ENCODE measurements around the gene VRK3. TPM values are rescaled to one million over a fixed set of nuclear protein-coding genes. Genes with fewer than 3 reads are reported as not detected.
"Not testable (repeated sequence)": the region's sequence is repeated elsewhere in the genome, so short reads cannot be mapped to it uniquely, and the experiment has no call there.

Gene VRK3
- total RNA-seq, 1 donor from 2014 or later, result 25.5 TPM

DNA sequence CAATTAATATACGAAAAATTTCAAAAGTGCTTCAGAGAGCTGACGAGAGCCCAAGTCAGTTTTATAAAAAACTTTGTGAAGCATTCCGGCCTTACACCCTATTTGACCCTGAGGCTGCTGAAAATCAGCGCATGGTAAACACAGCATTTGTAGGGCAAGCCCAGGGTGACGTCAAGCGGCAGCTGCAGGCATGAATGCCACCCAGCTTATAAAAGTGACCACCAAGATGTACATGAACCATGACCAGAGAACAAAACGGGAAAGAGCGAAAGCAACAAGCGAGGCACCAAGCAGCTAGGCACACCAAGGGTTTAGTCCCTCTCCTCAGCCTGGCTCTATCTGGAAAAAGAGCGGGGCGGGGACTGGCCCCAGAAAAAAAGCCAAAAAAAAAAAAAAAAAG is 70.2 kb downstream of the VRK3 start:
- peak; percentile 25 for DNase-seq

DNA sequence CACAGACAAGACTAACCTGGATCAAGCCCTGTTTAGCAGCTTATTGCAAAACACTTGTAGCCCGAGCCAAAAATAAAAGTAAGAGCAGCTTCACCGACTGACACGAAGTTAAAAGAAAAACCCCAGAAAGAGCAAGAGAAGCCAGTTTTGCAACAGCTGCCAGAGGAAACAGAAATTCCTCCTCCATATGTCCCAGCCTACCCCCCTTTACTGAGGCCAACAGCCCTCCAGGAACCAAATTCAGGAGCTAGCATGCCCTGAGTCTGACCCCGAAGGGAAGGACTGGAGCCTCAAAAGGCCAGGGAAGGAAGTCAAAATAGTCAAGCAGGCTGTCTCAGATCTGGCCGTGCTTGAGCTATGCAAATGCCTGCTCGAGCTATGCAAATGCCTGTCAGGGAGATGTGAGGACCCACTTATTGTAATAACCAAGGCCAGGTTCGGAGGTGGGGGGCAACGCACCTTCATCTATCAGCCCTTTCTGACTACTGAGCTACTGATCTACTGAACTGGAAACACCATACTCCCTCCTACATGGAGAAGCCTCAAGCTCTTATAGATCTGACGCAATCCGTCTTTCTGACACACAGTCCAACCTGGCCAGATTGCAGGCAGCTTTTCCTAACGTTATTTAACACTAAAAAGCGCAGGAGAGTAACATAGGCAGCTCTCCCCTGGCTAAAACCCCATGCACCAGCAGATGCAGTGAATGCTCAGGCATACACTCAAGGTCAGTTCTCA is 70.9 kb downstream of the VRK3 start:
- no peak for DNase-seq

DNA sequence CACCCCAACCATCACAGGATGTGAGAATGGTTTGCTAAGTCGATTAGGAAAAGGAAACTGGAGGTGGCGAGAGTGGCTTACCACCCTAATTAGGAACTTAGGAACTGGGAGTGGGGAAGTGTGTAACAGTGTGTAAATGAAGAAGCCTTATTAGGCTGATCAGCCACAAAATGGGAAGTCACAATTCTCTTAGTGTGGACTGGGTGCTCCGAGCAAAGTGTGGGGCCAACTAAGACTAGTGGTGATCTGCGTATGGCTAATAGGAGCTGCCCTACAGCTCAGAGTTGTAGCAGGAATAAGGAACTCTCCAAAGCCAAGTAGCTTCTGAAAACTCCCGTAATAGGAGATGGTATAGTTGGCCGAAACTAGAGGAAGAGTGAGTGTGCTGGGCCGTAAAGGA is 71.8 kb downstream of the VRK3 start:
- no peak for DNase-seq

DNA sequence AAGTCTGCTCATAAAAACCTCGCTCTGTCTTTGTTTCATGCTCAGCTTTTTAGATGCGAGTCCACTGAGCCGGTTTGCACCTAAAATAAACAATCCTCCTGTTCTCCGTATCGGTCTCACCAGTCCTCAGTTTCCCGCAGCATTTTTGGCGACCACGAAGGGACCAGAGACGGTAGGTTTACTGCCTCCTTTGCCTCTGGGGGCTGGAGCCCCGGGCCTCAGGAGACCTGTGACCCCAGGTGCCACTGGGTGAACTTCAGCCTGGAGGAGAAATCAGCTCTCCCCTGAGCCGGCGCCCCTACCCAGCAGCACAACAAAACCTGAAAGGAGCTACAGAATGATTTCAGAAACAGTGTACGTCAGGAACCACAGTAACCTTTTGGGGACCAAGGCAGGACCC is 72.3 kb downstream of the VRK3 start:
- DNase-seq, result no peak

DNA sequence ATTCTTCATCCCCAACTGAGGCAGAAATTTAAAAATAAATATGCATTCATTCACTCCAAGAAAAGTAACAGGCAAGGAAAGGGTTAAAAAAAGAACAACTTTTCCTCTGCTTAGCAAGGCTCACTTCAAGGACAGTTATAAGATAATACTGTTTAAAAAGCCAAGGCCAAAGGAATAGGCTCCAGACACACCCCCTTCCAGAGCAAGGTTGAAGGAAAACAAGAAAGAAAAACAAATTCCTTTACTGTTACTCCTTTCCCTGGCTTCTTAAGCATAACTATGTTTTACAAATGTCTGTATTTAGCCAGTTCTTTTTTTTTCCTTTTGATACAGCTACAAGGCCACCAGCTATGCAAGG is 72.7 kb downstream of the VRK3 start:
- DNase-seq, result no peak

DNA sequence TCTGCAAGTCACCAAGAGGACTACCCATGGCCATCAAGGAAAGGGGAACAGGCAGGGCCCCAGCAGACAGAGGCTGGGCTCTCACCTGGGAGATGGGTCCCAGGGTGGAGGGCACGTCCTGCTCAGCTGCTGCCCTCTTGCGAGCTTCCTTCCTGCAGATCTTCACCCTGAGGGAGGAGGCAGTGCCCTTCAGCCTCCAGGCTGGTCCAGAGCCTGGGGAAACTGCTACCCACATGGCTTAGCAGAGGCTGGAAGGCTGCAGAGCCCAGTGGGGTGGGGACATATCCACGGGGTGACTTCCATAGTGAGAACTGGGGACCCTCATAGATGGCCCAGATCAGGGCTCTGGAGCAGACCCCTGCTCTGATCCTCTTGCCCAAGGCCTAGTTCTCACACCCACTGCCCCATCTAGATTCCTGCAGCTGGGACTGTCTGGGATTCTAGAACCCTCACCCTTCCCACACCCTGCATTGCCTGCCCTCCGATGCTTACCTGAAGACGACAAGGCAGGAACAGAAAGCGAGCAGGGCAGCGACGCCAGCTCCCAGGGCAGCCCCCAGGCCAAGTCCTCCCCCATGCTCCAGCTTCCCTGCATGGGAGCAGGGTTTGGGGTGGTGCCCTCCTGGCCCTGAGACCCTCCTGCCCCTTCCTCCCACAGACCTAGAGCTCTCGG is 73.2 kb downstream of the VRK3 start:
- no peak for DNase-seq

DNA sequence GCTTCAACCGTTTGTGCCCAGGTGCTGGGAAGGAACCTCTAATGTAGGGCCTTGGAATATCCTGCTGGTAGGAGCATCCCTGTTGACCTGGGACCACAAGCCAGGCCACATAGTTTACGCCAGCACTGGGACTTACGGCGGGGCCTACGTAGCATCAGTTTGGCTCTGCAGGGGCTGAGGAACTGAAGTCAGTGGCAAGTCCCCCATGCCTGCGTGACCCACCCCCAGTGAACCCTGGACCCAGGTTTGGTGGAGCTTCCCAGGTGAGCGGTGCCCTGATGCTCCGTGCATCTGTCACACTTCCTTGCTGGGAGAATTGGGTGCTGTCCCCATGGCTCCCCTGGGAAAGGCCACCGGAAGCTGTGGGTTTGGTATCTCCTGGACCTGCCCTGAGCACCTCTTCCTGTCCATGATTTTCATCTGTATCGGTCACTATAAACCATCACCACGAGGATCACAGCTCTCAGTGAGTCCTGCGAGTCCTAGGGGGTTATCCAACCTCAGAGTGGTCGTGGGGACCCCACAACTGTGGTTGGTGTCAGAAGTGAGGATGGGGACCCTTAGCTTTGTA is 74.1 kb downstream of the VRK3 start:
- DNase-seq, result no peak

DNA sequence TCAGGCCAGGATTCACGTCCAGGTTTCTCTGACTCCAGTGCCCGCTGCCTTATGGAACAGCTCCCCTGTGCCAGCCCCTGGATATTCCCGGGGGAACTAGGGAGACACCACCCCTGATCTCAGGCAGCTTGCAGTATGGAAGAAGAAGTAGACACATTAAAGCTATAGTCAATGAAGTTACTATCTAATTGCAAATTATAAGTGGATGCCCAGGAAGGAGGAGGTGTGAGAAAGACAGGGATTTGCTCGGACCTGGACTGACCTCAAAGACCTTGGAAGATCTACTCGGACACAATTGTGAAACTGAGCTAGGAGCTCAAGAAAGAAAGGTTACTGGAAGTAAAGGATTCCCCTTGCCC is 74.6 kb downstream of the VRK3 start:
- DNase-seq, result no peak

DNA sequence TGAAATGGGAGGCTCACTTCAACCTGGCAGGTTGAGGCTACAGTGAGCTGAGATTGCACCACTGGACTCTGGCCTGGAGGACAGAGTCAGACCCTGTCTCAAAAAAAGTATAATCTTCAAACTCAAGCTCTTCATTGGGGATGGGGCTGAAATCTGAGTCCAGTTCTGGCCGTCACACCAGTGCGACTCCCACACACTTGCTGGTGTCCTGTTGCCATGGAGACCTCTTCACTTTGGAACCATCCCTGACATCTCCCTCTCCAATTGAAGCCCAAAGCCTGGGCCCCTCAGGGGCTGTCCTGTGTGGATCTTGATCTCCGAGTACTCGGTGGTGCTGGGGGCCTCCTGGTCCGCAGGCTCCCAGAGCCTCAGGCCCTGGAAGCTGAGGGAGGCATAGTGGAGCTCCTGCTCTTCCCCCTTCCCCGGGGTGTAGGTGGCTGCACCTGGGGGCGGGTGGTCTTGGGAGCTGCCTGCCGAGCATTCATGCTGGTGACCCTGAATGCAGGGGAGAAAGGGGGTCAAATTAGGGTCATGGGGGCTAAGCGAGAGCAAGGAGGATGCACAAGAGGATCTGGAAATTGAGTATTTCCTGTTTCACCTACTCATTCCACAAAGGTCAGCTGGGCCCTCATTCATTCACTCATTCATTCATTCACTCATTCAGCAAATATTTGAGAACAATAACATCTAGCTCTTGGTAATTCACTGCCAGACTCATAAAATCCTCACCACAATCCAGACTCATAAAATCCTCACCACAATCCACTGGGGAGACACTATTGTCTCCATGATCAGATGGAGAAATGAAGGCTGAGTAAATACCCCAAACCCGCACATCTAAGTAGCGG is 75.2 kb downstream of the VRK3 start:
- no peak for DNase-seq

DNA sequence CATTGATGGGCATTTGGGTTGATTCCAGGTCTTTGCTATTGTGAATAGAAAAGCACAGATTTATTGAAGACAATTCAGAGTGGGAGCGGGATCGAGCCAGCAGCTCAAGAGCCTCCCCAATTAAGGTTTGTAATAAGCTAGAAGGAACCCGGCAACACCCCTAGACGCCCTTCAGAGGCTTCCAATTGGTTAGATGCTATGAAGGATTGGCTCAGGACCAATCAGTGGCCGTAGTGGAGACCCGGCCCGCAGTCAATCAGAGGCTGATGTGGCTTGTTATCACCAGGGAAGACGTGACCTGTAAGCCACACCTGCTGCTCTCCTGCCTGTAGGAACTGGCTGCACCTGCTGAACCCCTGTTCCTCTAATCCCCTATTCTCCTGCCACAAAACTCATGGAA is 78.8 kb downstream of the VRK3 start:
- no peak for DNase-seq

DNA sequence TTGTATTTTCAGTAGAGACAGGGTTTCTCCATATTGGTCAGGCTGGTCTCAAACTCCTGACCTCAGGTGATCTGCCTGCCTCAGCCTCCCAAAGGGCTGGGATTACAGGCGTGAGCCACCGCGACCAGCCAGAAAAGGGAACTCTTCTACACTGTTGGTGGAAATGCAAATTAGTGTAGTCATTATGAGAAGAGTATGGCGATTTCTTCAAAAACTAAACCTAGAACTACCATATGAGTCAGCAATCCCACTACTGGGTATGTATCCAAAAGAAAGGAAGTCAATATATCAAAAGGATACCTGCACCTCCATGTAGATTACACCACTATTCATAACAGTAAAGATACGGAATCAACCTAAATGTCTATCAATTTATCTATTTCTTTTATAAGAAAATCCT is 80.6 kb downstream of the VRK3 start:
- not testable (repeated sequence) for DNase-seq

DNA sequence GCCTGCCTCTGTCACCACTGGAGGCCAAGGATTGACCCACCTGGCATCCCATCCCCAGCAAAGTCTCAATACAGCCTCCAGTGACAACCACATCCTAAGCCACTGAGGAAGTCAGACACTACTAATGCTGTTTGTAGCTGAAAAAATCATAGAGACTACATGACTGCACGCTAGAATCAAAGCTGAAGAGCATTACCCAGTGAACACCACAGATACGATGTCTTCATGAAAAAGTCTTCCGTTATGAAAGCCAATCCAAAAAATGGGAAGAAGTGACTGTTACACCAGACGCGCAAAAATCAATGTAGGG is 84.7 kb downstream of the VRK3 start:
- no peak for DNase-seq

DNA sequence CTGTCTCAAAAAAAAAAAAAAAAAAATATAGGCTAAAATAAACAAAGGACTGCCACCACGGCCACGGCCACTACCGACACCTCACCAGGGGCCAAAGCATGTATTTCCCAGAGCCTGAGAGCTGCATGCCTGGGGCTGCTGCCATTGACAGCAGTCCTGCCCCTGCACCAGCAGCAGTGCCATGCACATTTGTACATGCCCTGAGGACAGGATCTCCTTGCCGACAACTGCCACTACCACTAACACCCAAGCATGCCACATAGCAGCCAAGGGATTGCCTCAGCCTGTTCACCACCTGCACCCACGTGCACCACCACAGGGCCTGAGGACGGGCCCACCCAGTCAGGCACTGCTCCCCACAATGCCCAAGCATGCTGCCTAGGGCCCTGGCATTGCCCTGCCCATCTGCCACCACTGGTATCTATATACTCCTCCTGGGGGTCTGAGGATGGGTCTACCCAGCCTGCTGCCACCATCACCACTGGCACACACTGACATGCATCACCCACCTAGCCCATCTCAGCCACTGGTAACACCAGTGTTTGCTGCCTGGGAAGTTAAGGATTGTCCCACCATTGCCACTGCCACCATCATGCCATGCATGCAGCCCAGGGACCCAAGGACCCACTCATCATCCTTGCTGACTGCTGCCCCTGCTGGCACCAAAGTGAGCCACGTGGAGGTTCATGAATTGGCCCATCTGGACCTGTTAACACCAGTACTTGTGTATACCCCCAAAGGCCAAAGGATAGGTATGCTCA is 85.3 kb downstream of the VRK3 start:
- DNase-seq, result no peak

DNA sequence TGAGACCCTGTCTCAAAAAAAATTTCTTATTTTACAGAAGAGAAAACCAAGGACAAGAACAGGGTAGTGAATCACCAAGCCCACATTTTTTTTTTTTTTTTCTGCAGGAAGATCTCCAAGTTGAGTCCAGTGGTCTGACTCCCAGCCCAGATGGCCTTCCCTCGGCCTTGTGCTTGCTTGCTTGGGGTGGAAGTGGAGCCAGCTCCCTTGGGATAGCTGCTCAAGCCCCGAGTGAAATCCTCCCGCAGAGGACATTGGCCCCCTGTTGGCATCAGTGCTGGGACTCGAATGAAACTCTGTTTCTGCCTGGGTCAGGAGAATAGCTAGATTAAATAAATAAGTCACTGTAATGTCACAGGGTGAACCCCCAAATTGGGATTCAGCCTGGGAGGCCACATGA is 86.5 kb downstream of the VRK3 start:
- no peak for DNase-seq

DNA sequence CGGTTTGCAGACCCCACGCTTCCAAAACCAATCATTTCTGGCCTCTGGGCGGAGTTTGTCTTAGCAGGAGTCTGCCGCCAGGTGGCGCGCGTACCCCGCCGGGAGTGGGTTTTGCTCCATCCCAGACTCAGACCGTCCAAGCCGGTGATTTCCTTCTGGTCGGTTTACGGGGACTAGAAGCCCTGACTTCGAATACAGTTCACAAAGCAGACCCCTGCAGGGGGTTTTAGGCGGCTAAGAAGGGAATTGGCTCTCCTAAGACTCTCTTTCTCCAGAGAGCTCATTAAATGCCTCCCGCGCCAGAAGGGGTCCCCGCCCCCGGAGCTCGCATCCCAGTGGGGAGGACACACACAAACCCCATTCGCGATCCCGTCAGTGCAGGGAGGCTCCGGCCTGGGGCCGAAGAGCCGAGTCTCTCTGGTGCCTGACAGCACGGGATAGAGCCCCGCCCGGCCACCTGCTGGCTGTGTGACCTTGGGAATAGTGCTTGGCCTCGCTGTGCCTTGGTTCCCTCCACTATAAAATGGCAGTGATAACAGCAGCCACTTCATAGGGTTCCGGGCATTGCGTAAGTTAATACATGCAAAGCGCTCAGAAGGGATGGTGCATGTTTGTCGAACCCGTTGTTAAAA is 87.3 kb downstream of the VRK3 start:
- peak; percentile 81 for DNase-seq

DNA sequence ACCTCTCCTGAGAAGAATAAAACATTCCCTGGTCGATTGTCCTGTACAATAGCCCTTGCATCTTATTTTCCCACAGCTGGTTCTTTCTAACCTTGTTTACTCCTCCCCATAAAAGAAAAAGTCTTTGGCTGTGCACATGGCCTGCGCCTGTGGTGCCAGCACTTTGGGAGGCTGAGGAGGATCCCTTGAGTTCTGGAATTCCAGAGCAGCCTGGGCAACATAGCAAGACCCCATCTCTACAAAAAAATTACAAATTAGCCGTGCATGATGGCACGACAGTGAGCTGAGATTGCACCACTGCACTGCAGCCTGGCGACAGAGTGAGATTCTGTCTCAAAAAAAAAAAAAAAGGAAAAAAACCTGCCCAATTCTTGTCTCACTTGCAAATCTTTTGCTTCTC is 88.6 kb downstream of the VRK3 start:
- DNase-seq, result no peak

DNA sequence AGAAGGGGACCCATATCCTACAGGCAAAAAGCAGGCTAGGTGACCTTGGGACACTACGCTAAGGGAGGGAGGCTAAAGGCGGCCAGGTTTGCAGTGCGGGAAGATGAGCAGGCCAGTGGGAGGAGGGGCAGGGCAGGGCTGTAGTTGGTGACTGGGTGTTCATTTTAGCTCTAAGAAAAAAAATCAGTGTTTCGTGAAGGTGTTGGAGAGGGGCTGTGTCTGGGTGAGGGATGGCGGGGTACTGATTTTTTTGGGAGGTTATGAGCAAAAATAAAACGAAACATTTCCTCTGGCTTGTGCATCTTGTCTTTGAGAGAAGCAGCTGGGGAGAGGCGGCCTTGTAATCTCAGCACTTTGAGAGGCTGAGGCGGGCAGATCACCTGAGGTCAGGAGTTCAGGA is 91.5 kb downstream of the VRK3 start:
- DNase-seq, result no peak

DNA sequence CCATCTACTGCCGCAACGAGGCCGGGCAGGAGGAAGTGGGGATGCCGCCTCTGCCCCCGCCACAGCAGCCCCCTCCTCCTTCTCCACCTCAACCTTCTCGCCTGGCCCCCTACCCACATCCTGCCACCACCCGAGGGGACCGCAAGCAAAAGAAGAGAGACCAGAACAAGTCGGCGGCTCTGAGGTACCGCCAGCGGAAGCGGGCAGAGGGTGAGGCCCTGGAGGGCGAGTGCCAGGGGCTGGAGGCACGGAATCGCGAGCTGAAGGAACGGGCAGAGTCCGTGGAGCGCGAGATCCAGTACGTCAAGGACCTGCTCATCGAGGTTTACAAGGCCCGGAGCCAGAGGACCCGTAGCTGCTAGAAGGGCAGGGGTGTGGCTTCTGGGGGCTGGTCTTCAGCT is 92.4 kb downstream of the VRK3 start:
- no peak for DNase-seq

DNA sequence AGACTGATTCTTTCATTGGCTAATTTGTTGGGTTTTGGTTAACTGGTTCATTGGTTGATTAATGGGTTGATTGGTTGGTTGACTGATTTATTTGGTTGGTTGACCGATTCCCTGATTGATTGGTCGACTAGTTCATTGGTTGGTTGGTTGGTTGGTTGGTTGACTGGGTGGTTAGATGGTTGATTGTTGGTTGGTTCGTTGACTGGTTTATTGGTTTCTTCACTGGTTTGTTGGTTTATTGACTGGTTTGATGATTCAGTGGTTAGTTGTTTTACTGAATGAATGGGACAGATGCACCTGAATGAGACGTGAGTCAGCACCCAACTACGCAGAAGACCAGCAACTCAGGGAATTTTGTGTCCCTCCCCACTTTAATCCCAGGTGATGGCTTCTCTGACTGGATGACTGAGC is 93.1 kb downstream of the VRK3 start:
- DNase-seq, result no peak

DNA sequence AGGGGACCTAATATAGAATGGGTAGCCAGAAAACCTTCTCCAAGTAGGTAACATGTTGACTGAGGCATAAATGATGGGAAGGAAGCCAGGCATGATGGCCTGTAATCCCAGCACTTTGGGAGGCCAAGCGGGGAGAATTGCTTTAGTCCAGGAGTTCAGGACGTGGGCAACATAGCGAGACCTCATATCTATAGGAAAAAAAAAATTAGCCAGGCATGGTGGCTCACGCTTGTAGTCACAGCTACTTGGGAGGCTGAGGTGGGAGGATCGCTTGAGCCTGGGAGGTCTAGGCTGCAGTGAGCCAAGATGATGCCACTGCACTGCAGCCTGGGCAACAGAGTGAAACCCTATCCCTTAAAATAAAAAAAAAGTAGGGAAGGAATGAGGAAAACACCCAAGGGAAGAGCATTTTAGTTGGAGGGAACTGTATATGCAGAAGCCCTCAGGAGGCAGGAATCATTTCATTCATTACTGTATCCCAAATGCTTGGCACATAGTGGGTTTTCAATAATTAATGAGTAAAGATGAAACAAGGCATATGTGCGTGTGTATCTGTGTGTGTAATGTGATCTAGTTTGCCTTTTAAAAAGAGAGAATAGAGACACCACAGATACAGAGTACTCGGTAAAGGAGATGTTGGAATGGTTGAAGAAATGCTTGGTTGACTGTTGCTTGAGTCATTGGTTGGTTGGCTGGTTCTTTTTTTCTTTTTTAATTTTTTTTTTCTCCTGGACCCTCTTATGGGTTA is 93.7 kb downstream of the VRK3 start:
- no peak for DNase-seq

DNA sequence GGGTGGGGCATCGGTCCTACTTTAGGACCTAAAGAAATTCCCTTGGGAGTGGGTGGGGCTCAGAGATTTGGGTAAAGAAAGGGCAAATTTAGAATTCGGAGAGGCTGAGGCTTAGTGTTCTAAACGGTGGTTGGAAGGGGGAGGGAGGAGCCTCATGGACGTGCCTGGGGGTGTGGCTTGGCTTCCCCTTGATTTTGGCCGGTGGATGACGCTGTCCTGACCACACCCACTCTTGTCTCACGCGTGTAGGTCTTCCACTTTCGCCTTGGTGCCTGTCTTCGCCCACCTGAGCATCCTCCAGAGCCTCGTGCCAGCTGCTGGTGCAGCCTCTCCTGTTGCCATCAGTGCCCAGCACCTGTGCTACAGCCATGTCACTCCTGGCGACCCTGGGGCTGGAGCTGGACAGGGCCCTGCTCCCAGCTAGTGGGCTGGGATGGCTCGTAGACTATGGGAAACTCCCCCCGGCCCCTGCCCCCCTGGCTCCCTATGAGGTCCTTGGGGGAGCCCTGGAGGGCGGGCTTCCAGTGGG is 94.6 kb downstream of the VRK3 start:
- DNase-seq, result peak; percentile 21
